K562 (cell line): ENCODE data around the gene DMAC2. TPM values are rescaled to one million over a fixed set of nuclear protein-coding genes. Genes with fewer than 3 reads are reported as not detected.

ENCODE experiments used
- ATAC-seq: fragments of 200-7000 bp; cut with Tn5 transposase; 3 replicates; pipeline ENCODE4 v1.9.1; 2020; ENCODE audit warnings: moderate library complexity
- BruUV-seq: library from RNA; stranded (reverse); fragments of 400-500 nt; replicated peaks from 2 replicates; lab custom pipeline; 2021; lab: Mats Ljungman, UMichigan
- CTCF ChIA-PET: fragments of 300-600 bp; formaldehyde crosslinking; extraction: SDS; loops from one replicate; lab custom pipeline; 2021; ENCODE audit warnings: low intra/inter-chr PET ratio; lab: Yijun Ruan, JAX
- POLR2A ChIA-PET: fragments of 300-600, 350-650 bp; sonication (Branson Sonifier 250); formaldehyde crosslinking; extraction: SDS; loops from one replicate; lab custom pipeline; 2021; ENCODE audit warnings: antibody characterized with exemption, inconsistent platforms; lab: Yijun Ruan, JAX
- DNase-seq, 4 experiments: peaks; one replicate each; pipeline versions ENCODE4 v3.0.0 to v3.0.0-alpha.2; 2011 to 2018; ENCODE audit warnings: low spot score in 3 of 4, mixed read lengths in 3 of 4; ENCODE audit errors: extremely low read depth in 1 of 4
- FAIRE-seq: peaks from 2 replicates; lab custom pipeline; 2011; peaks lifted over from hg19 to GRCh38; lab: Jason Lieb, UNC
- H2AFZ ChIP-seq: 2 replicates; pipeline ENCODE4 v1.6.0; 2011; ENCODE audit warnings: low read depth, low read length, control low read depth, inconsistent platforms
- H3K27ac ChIP-seq: fragments of 200-600 bp; 3 replicates; pipeline ENCODE4 v1.8.0; 2011; ENCODE audit warnings: low read depth, mild to moderate bottlenecking, control low read depth, inconsistent platforms, low read length, moderate library complexity, mixed read lengths; ENCODE audit errors: extremely low read depth
- H3K27me3 ChIP-seq, 2 experiments: fragments of 300-600 bp in 1 of 2; 2 replicates in 1 of 2; 3 replicates in 1 of 2; pipeline versions ENCODE4 v1.6.0 to v1.8.0; 2011; ENCODE audit warnings: inconsistent platforms in 2 of 2, low read length in 2 of 2, mild to moderate bottlenecking in 1 of 2, mixed read lengths in 1 of 2, moderate library complexity in 1 of 2; ENCODE audit not compliant: control insufficient read depth in 2 of 2, insufficient read depth in 2 of 2
- H3K36me3 ChIP-seq: fragments of 300-600 bp; 3 replicates; pipeline ENCODE4 v1.8.0; 2011; ENCODE audit warnings: mild to moderate bottlenecking, low read length, inconsistent platforms; ENCODE audit not compliant: control insufficient read depth, insufficient read depth
- H3K4me1 ChIP-seq, 2 experiments: fragments of 200-600 bp in 1 of 2; replicated peaks in 1 of 2; 2 replicates in 1 of 2; 3 replicates in 1 of 2; pipeline versions ENCODE4 v1.5.1 to v1.8.0; 2011; ENCODE audit warnings: inconsistent platforms in 2 of 2, low read length in 2 of 2, mild to moderate bottlenecking in 1 of 2, mixed read lengths in 1 of 2, moderate library complexity in 1 of 2; ENCODE audit not compliant: control insufficient read depth in 2 of 2, insufficient read depth in 2 of 2
- H3K4me2 ChIP-seq: 2 replicates; pipeline ENCODE4 v1.6.1; 2011; ENCODE audit warnings: low read length, control low read depth, inconsistent platforms, mixed read lengths; ENCODE audit not compliant: insufficient read depth
- H3K4me3 ChIP-seq: fragments of 200-600 bp; sonication (generic), shearing (Covaris generic); 2 replicates; pipeline ENCODE4 v1.5.1; 2016; ENCODE audit warnings: control low read depth, inconsistent platforms
- H3K79me2 ChIP-seq: fragments of 200-600 bp; 3 replicates; pipeline ENCODE4 v1.8.0; 2011; ENCODE audit warnings: low read length, inconsistent platforms; ENCODE audit not compliant: control insufficient read depth, insufficient read depth
- H3K9ac ChIP-seq, 2 experiments: 2 replicates each; pipeline versions ENCODE4 v1.6.0 to v1.6.1; 2011; ENCODE audit warnings: low read depth in 2 of 2, low read length in 2 of 2, control low read depth in 1 of 2, inconsistent platforms in 1 of 2, mild to moderate bottlenecking in 1 of 2, mixed read lengths in 1 of 2; ENCODE audit not compliant: insufficient read depth in 1 of 2
- H3K9me1 ChIP-seq: one replicate; pipeline ENCODE4 v1.6.0; 2011; ENCODE audit warnings: inconsistent platforms, mild to moderate bottlenecking, low read length, moderate library complexity; ENCODE audit not compliant: control insufficient read depth, insufficient read depth
- H3K9me3 ChIP-seq: replicated peaks from 2 replicates; pipeline ENCODE4 v1.5.1; 2011; ENCODE audit warnings: low read depth, low read length, inconsistent platforms; ENCODE audit not compliant: control insufficient read depth, insufficient read depth
- H4K20me1 ChIP-seq: replicated peaks from 2 replicates; pipeline ENCODE4 v1.6.1; 2011; ENCODE audit warnings: low read length, inconsistent platforms, mixed read lengths; ENCODE audit not compliant: control insufficient read depth, insufficient read depth
- ARID1B ChIP-seq: fragments of 450-650 bp; IDR thresholded peaks from 2 replicates; pipeline ENCODE4 v1.6.1; 2016; ENCODE audit warnings: antibody characterized with exemption, mild to moderate bottlenecking, inconsistent platforms
- ATF7 ChIP-seq: fragments of 450-650 bp; IDR thresholded peaks from 2 replicates; pipeline ENCODE4 v1.7.1; 2014; ENCODE audit warnings: mild to moderate bottlenecking, moderate library complexity
- MYC ChIP-seq, 2 experiments: fragments of 250-450 bp in 1 of 2; sonication (Bioruptor Pico) in 1 of 2; IDR thresholded peaks; 2 replicates each; pipeline versions ENCODE4 v1.5.1 to v1.6.1; 2012 to 2021; ENCODE audit warnings: low read depth in 2 of 2, borderline replicate concordance in 1 of 2, improper control_type of control experiment in 1 of 2, low read length in 1 of 2, mild to moderate bottlenecking in 1 of 2, moderate library complexity in 1 of 2
- PRPF4 ChIP-seq: fragments of 200-400 bp; formaldehyde crosslinking; IDR thresholded peaks from one replicate; pipeline ENCODE4 v1.6.1; 2017; ENCODE audit warnings: low read length, low read depth, mild to moderate bottlenecking; ENCODE audit not compliant: insufficient read depth, poor library complexity, severe bottlenecking
- PTTG1 ChIP-seq: fragments of 450-650 bp; IDR thresholded peaks from 2 replicates; pipeline ENCODE4 v1.6.1; 2016; ENCODE audit warnings: low read depth, mild to moderate bottlenecking, missing genetic modification characterization, missing compliant biosample characterization
- SMAD4 ChIP-seq: fragments of 250-450 bp; sonication (Bioruptor Pico); conservative IDR thresholded peaks from 2 replicates; pipeline ENCODE4 v1.8.0; 2021; ENCODE audit warnings: inconsistent platforms, mild to moderate bottlenecking, moderate library complexity
- SMARCB1 ChIP-seq: IDR thresholded peaks from 2 replicates; pipeline ENCODE4 v1.6.1; 2011; ENCODE audit warnings: improper control_type of control experiment, low read depth; ENCODE audit not compliant: insufficient read length
- ZBTB26 ChIP-seq: fragments of 450-650 bp; formaldehyde crosslinking; IDR thresholded peaks from 2 replicates; pipeline ENCODE4 v1.4.0; 2022; ENCODE audit warnings: missing genetic modification characterization
- WGBS: fragments of 100-300 bp; shearing (Covaris generic); methylation state at CpG from one replicate; pipeline ENCODE4 v1.1.6; 2016; ENCODE audit warnings: low coverage, mixed read lengths; ENCODE audit not compliant: insufficient coverage; ENCODE audit errors: missing lambda C conversion rate; 5-methylcytosine and 5-hydroxymethylcytosine counted together
- in situ Hi-C: fragments of 300-500 bp; cut with MboI; formaldehyde crosslinking; loops from 4 replicates; pipeline ENCODE4 v1.15.0; 2018; ENCODE audit warnings: inconsistent platforms, mixed read lengths
- intact Hi-C: fragments of 100-400 bp; cut with micrococcal nuclease; formaldehyde crosslinking; loops from 2 replicates; pipeline ENCODE4 v1.14.2; 2022
- polyA plus RNA-seq, 8 experiments: library from polyadenylated mRNA; depleted of rRNA in 4 of 8; stranded (reverse) in 5 of 8; unstranded in 3 of 8; fragments of >200 nt; fragmentation: Nextera tagmentation in 2 of 8; fragmentation: Illumina TruSeq in 1 of 8; extraction: Ambion mirVana in 2 of 8; extraction: Trizol in 1 of 8; gene quantifications; 2 replicates each; pipeline versions ENCODE4 v1.2.1 to v1.2.3, GENCODE V29; 2011 to 2014; ENCODE audit warnings: inconsistent platforms in 1 of 8, missing spikeins in 1 of 8
- total RNA-seq, 7 experiments: library from RNA; depleted of rRNA in 6 of 7; stranded (reverse); fragments of >200 nt in 6 of 7; fragmentation: Illumina TruSeq in 2 of 7; extraction: Trizol in 2 of 7; gene quantifications; 2 replicates each; pipeline versions ENCODE4 v1.2.1 to v1.2.3, GENCODE V29; 2011 to 2021; ENCODE audit warnings: low replicate concordance in 1 of 7
- TF ChIP-seq, protein P1 (sequence below): fragments of 250-450 bp; sonication (Bioruptor Pico); IDR thresholded peaks from 2 replicates; pipeline ENCODE4 v1.8.0; 2022; ENCODE audit warnings: moderate library complexity, mild to moderate bottlenecking, inconsistent platforms
- TF ChIP-seq, protein P2 (sequence below): sonication (generic); formaldehyde crosslinking; IDR thresholded peaks from 2 replicates; pipeline ENCODE4 v1.4.0; 2020; ENCODE audit warnings: mild to moderate bottlenecking, missing genetic modification reagents
- TF ChIP-seq, protein P3 (sequence below): sonication (generic); formaldehyde crosslinking; IDR thresholded peaks from 2 replicates; pipeline ENCODE4 v1.8.1; 2023; ENCODE audit warnings: mild to moderate bottlenecking, missing genetic modification reagents

DMAC2 gene
- total and polyA plus RNA-seq, 9 of the 15 experiments (the other 6 are each of a cell fraction or from before 2014, with no cell fraction given), result 12.9 to 61.2 (median 43.1) TPM

DNA sequence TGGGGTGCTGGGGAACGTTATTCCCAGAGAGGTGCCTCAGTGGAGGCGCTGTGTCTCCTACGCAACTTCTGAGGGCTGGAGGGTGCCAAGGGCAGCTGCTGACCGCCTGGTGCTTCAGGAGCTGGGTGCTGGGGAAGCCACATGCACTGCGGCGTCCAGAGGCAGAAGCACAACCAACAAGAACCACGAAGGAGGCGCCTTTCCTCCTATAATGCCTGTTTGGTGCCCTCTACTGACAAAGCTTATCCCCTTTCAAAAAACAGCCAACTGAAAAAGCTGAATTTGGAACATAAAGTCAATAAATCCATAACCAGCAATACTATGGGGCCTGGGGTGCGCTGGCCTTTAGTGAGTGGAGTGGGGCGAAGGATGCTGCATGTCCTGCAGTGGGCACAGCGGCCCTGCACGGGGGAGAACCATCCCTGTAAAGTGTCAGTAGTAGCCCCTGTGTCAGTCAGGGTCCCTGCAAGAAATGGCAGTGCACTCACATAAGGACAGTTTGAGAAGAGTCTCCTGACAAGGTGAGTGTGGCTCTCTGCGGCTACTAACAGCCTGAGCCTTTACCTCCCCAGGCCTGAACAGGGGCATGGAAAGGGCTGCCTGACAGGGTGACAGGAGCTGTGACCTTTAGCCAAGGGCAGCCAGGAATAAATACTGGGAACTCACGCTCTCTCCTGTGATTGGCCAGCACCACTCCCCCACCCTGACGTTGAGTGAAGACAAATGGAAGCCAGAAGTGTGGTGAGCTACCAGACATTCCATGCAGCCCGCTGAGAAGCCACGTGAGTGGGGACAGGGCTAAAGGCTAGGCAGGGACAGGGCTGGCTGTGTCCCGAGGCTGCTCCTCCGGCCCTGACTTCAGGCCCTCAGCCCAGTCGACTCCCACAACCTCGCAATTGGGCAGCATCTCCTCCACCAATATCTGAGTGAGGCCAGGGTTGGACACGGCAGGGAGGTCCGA lies 8.0 kb downstream of the DMAC2 start:
- H3K9me3 ChIP-seq, result no peaks in the 10 kb centered on the region
- no peaks in the 10 kb centered on the region for H3K9me1 ChIP-seq
- POLR2A ChIA-PET, result interaction anchor here (0.6 to 1.5 kb wide), 3 partner anchors 8 to 650 kb away, joined by 3 to 11 read pairs (median 3); partner anchors contain the start of gene DMAC2
- H2AFZ ChIP-seq, result no peak overlapping the region
- no peaks in the 10 kb centered on the region for H3K27me3 ChIP-seq
- no peak overlapping the region for H3K4me2 ChIP-seq
- peak in 2 of 4 experiments; percentile 41 to 57 for DNase-seq
- peaks cover 8% of the 10 kb centered on the region; the same call in 2 of the 3 replicates for H3K79me2 ChIP-seq
- BruUV-seq, result TSS peak; percentile 32
- FAIRE-seq, result peak; percentile 40
- WGBS, result 73% methylated on average over 22 of the region's 23 CpGs
- H4K20me1 ChIP-seq, result no peaks in the 10 kb centered on the region; the same call in 1 of the 2 replicates
- peaks cover 14 to 39% of the 10 kb centered on the region in 2 experiments; a peak in 4 of 5 replicates for H3K4me1 ChIP-seq
- H3K27ac ChIP-seq, result peak overlapping the region; percentile 39; the same call in 1 of the 3 replicates
- H3K4me3 ChIP-seq, result no peak overlapping the region
- H3K9ac ChIP-seq, result peak overlapping the region in 1 of 2 experiments; percentile 65; a peak in 2 of 4 replicates
- CTCF ChIA-PET, result no interaction called here
- intact Hi-C loops (loop anchor here (5.0 to 10.0 kb wide), 2 partner anchors 34 to 67 kb away; partner anchors contain the start of genes B9D2, BCKDHA and EXOSC5), in situ Hi-C loops (no loop called here)
- ATAC-seq, result no peak; the same call in 2 of the 3 replicates
- peaks cover 41% of the 10 kb centered on the region for H3K36me3 ChIP-seq
- no peak for TF ChIP-seq ARID1B
- TF ChIP-seq, protein P1, sequence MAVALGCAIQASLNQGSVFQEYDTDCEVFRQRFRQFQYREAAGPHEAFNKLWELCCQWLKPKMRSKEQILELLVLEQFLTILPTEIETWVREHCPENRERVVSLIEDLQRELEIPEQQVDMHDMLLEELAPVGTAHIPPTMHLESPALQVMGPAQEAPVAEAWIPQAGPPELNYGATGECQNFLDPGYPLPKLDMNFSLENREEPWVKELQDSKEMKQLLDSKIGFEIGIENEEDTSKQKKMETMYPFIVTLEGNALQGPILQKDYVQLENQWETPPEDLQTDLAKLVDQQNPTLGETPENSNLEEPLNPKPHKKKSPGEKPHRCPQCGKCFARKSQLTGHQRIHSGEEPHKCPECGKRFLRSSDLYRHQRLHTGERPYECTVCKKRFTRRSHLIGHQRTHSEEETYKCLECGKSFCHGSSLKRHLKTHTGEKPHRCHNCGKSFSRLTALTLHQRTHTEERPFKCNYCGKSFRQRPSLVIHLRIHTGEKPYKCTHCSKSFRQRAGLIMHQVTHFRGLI (CRISPR knock-in tag), result no peak
- TF ChIP-seq, protein P2, sequence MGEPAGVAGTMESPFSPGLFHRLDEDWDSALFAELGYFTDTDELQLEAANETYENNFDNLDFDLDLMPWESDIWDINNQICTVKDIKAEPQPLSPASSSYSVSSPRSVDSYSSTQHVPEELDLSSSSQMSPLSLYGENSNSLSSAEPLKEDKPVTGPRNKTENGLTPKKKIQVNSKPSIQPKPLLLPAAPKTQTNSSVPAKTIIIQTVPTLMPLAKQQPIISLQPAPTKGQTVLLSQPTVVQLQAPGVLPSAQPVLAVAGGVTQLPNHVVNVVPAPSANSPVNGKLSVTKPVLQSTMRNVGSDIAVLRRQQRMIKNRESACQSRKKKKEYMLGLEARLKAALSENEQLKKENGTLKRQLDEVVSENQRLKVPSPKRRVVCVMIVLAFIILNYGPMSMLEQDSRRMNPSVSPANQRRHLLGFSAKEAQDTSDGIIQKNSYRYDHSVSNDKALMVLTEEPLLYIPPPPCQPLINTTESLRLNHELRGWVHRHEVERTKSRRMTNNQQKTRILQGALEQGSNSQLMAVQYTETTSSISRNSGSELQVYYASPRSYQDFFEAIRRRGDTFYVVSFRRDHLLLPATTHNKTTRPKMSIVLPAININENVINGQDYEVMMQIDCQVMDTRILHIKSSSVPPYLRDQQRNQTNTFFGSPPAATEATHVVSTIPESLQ (CRISPR knock-in tag), result no peak
- no peak for TF ChIP-seq SMAD4
- no peak for TF ChIP-seq ATF7
- TF ChIP-seq PTTG1 (tag), result no peak
- no peak for TF ChIP-seq SMARCB1
- TF ChIP-seq, protein P3, sequence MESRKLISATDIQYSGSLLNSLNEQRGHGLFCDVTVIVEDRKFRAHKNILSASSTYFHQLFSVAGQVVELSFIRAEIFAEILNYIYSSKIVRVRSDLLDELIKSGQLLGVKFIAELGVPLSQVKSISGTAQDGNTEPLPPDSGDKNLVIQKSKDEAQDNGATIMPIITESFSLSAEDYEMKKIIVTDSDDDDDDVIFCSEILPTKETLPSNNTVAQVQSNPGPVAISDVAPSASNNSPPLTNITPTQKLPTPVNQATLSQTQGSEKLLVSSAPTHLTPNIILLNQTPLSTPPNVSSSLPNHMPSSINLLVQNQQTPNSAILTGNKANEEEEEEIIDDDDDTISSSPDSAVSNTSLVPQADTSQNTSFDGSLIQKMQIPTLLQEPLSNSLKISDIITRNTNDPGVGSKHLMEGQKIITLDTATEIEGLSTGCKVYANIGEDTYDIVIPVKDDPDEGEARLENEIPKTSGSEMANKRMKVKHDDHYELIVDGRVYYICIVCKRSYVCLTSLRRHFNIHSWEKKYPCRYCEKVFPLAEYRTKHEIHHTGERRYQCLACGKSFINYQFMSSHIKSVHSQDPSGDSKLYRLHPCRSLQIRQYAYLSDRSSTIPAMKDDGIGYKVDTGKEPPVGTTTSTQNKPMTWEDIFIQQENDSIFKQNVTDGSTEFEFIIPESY (CRISPR knock-in tag), result peak; percentile 62
- peak; percentile 54; the same call in 1 of the 2 replicates for TF ChIP-seq MYC (IDR thresholded peaks at IDR 0.05; ENCODE audit: low read depth, low read length)
- TF ChIP-seq MYC (CRISPR knock-in tag; IDR thresholded peaks at IDR 0.05; ENCODE audit: borderline replicate concordance, low read depth), result no peak
- TF ChIP-seq PRPF4, result no peak
- no peak for TF ChIP-seq ZBTB26 (CRISPR knock-in tag)
